Neural cell (in vitro differentiated cells): ENCODE results near the gene ACE. TPM values are rescaled to one million over a fixed set of nuclear protein-coding genes. Genes with fewer than 3 reads are reported as not detected.

Source experiments
- H2AFZ ChIP-seq: fragments of 200-600, 300-800 bp; sonication (generic), shearing (Covaris generic); 2 replicates; pipeline ENCODE4 v1.6.0; 2014; ENCODE audit warnings: low read depth, mild to moderate bottlenecking, antibody characterized with exemption, low read length, moderate library complexity
- H3F3A ChIP-seq: fragments of 200-600 bp; shearing (Covaris generic); 2 replicates; pipeline ENCODE4 v1.6.1; 2016; ENCODE audit warnings: mild to moderate bottlenecking, moderate library complexity, mixed read lengths, antibody characterized with exemption, low read length; ENCODE audit not compliant: insufficient read depth, poor library complexity, severe bottlenecking
- H3K27ac ChIP-seq: fragments of 200-600, 300-800 bp; sonication (generic), shearing (Covaris generic); 2 replicates; pipeline ENCODE4 v1.5.1; 2014; ENCODE audit warnings: mild to moderate bottlenecking, low read length, moderate library complexity
- H3K27me3 ChIP-seq: fragments of 300-800, 200-600 bp; sonication (generic), shearing (Covaris generic); 2 replicates; pipeline ENCODE4 v1.6.0; 2014; ENCODE audit warnings: mild to moderate bottlenecking, low read depth, low read length, moderate library complexity; ENCODE audit not compliant: insufficient read depth
- H3K36me3 ChIP-seq: fragments of 300-800, 200-600 bp; sonication (generic), shearing (Covaris generic); 2 replicates; pipeline ENCODE4 v1.5.1; 2014; ENCODE audit warnings: mild to moderate bottlenecking, antibody characterized with exemption, low read length, moderate library complexity; ENCODE audit not compliant: insufficient read depth
- H3K4me2 ChIP-seq: fragments of 300-800, 200-600 bp; sonication (generic), shearing (Covaris generic); 2 replicates; pipeline ENCODE4 v1.6.0; 2014; ENCODE audit warnings: mild to moderate bottlenecking, low read length
- H3K4me3 ChIP-seq: fragments of 300-800, 200-600 bp; sonication (generic), shearing (Covaris generic); 2 replicates; pipeline ENCODE4 v1.5.1; 2014; ENCODE audit warnings: mild to moderate bottlenecking, low read length, moderate library complexity
- H3K79me2 ChIP-seq: fragments of 200-600 bp; shearing (Covaris generic); replicated peaks from 2 replicates; pipeline ENCODE4 v1.6.0; 2014; ENCODE audit warnings: mild to moderate bottlenecking, low read length, moderate library complexity; ENCODE audit not compliant: insufficient read depth
- H3K9ac ChIP-seq: fragments of 300-800, 200-600 bp; sonication (generic), shearing (Covaris generic); 2 replicates; pipeline ENCODE4 v1.6.1; 2016; ENCODE audit warnings: mild to moderate bottlenecking, low read length, mixed read lengths
- H3K9me2 ChIP-seq: fragments of 200-600 bp; shearing (Covaris generic); 2 replicates; pipeline ENCODE4 v1.6.1; 2016; ENCODE audit warnings: mild to moderate bottlenecking, low read length, mixed read lengths; ENCODE audit not compliant: insufficient read depth
- H3K9me3 ChIP-seq: fragments of 200-600, 300-800 bp; sonication (generic), shearing (Covaris generic); 2 replicates; pipeline ENCODE4 v1.6.1; 2016; ENCODE audit warnings: mild to moderate bottlenecking, mixed run types, low read length, moderate library complexity, mixed read lengths
- H4K20me1 ChIP-seq: fragments of 200-600 bp; shearing (Covaris generic); 2 replicates; pipeline ENCODE4 v1.6.1; 2016; ENCODE audit warnings: mild to moderate bottlenecking, mixed run types; ENCODE audit not compliant: insufficient read depth
- EP300 ChIP-seq: fragments of 450-650 bp; conservative IDR thresholded peaks from 2 replicates; pipeline ENCODE4 v1.6.1; 2014; ENCODE audit warnings: antibody characterized with exemption, mild to moderate bottlenecking, moderate library complexity; ENCODE audit not compliant: poor library complexity, severe bottlenecking
- EZH2 ChIP-seq: fragments of 200-600, 300-800 bp; shearing (Covaris generic), sonication (generic); IDR thresholded peaks from 2 replicates; pipeline ENCODE4 v1.6.1; 2014; ENCODE audit warnings: antibody characterized with exemption, low read length, borderline replicate concordance, mild to moderate bottlenecking; ENCODE audit not compliant: insufficient read depth, poor library complexity, severe bottlenecking
- MXI1 ChIP-seq: fragments of 450-650 bp; conservative IDR thresholded peaks from 2 replicates; pipeline ENCODE4 v1.6.1; 2014; ENCODE audit warnings: antibody characterized with exemption, mild to moderate bottlenecking; ENCODE audit not compliant: poor library complexity, severe bottlenecking
- POLR2AphosphoS5 ChIP-seq: IDR thresholded peaks from 2 replicates; pipeline ENCODE4 v1.6.1; 2012
- RAD21 ChIP-seq: fragments of 450-650 bp; conservative IDR thresholded peaks from 2 replicates; pipeline ENCODE4 v1.6.1; 2014; ENCODE audit warnings: antibody characterized with exemption, mild to moderate bottlenecking, moderate library complexity
- SMC3 ChIP-seq: fragments of 450-650 bp; conservative IDR thresholded peaks from 2 replicates; pipeline ENCODE4 v1.6.1; 2014; ENCODE audit warnings: antibody characterized with exemption, mild to moderate bottlenecking, moderate library complexity; ENCODE audit not compliant: poor library complexity
- TAF1 ChIP-seq: IDR thresholded peaks from 2 replicates; pipeline ENCODE4 v1.6.1; 2012; ENCODE audit warnings: low read depth
- polyA plus RNA-seq: library from polyadenylated mRNA; depleted of rRNA; stranded (reverse); fragments of >200 nt; gene quantifications from 2 replicates; pipeline ENCODE4 v1.2.3, GENCODE V29; 2014
- TF ChIP-seq, protein P1 (sequence below): IDR thresholded peaks from 2 replicates; pipeline ENCODE4 v1.6.1; 2012; ENCODE audit warnings: borderline replicate concordance
- TF ChIP-seq, protein P2 (sequence below): fragments of 450-650 bp; IDR thresholded peaks from 2 replicates; pipeline ENCODE4 v1.5.1; 2014; ENCODE audit warnings: antibody characterized with exemption, mild to moderate bottlenecking, moderate library complexity; ENCODE audit not compliant: poor library complexity, severe bottlenecking

The ACE gene
- polyA plus RNA-seq, 1 donor from 2014 or later = 1.5 TPM

- no peaks in the 10 kb centered on the region for H3K79me2 ChIP-seq
- H2AFZ ChIP-seq = no peak overlapping the region
- H4K20me1 ChIP-seq = no peaks in the 10 kb centered on the region
- H3K9me3 ChIP-seq = no peaks in the 10 kb centered on the region
- no peaks in the 10 kb centered on the region for H3F3A ChIP-seq
- H3K4me3 ChIP-seq = no peak overlapping the region
- H3K27ac ChIP-seq = no peak overlapping the region
- H3K4me2 ChIP-seq = no peak overlapping the region
- no peaks in the 10 kb centered on the region for H3K9me2 ChIP-seq
- no peaks in the 10 kb centered on the region for H3K36me3 ChIP-seq
- H3K27me3 ChIP-seq = peaks cover 26% of the 10 kb centered on the region
- no peak overlapping the region for H3K9ac ChIP-seq
- no peak for TF ChIP-seq POLR2AphosphoS5
- TF ChIP-seq RAD21 = no peak
- TF ChIP-seq, protein P1, sequence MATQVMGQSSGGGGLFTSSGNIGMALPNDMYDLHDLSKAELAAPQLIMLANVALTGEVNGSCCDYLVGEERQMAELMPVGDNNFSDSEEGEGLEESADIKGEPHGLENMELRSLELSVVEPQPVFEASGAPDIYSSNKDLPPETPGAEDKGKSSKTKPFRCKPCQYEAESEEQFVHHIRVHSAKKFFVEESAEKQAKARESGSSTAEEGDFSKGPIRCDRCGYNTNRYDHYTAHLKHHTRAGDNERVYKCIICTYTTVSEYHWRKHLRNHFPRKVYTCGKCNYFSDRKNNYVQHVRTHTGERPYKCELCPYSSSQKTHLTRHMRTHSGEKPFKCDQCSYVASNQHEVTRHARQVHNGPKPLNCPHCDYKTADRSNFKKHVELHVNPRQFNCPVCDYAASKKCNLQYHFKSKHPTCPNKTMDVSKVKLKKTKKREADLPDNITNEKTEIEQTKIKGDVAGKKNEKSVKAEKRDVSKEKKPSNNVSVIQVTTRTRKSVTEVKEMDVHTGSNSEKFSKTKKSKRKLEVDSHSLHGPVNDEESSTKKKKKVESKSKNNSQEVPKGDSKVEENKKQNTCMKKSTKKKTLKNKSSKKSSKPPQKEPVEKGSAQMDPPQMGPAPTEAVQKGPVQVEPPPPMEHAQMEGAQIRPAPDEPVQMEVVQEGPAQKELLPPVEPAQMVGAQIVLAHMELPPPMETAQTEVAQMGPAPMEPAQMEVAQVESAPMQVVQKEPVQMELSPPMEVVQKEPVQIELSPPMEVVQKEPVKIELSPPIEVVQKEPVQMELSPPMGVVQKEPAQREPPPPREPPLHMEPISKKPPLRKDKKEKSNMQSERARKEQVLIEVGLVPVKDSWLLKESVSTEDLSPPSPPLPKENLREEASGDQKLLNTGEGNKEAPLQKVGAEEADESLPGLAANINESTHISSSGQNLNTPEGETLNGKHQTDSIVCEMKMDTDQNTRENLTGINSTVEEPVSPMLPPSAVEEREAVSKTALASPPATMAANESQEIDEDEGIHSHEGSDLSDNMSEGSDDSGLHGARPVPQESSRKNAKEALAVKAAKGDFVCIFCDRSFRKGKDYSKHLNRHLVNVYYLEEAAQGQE = no peak
- TF ChIP-seq SMC3 = no peak
- no peak for TF ChIP-seq MXI1
- no peak for TF ChIP-seq EP300
These were observed 4.6 kb downstream of the ACE start for GRCh38 chr17:63481488-63481870.

DNA sequence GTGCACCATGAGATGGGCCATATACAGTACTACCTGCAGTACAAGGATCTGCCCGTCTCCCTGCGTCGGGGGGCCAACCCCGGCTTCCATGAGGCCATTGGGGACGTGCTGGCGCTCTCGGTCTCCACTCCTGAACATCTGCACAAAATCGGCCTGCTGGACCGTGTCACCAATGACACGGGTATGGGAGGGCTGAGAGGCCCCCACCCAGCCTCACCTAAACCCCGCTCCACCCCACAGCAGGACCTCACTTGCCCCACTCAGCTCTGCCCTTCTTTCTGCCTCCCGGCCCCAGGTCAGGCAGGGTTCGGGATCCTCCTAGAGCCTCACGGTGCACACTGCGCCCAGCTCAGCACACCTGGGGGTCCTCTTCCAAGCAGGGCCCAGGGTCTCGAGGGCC, 5.6 kb downstream of the ACE start:
- Histone ChIP-seq H3K9me2 (no peaks in the 10 kb centered on the region), H3K27ac (no peak overlapping the region), H3K4me2 (no peak overlapping the region), H3K4me3 (no peak overlapping the region), H4K20me1 (no peaks in the 10 kb centered on the region), H3K9ac (no peak overlapping the region), H3F3A (no peaks in the 10 kb centered on the region), H2AFZ (no peak overlapping the region), H3K79me2 (no peaks in the 10 kb centered on the region), H3K36me3 (no peaks in the 10 kb centered on the region), H3K27me3 (peaks cover 21% of the 10 kb centered on the region), H3K9me3 (no peaks in the 10 kb centered on the region)
- TF ChIP-seq TAF1 (no peak), EP300 (no peak), EZH2 (no peak)
- TF ChIP-seq, protein P2, sequence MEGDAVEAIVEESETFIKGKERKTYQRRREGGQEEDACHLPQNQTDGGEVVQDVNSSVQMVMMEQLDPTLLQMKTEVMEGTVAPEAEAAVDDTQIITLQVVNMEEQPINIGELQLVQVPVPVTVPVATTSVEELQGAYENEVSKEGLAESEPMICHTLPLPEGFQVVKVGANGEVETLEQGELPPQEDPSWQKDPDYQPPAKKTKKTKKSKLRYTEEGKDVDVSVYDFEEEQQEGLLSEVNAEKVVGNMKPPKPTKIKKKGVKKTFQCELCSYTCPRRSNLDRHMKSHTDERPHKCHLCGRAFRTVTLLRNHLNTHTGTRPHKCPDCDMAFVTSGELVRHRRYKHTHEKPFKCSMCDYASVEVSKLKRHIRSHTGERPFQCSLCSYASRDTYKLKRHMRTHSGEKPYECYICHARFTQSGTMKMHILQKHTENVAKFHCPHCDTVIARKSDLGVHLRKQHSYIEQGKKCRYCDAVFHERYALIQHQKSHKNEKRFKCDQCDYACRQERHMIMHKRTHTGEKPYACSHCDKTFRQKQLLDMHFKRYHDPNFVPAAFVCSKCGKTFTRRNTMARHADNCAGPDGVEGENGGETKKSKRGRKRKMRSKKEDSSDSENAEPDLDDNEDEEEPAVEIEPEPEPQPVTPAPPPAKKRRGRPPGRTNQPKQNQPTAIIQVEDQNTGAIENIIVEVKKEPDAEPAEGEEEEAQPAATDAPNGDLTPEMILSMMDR = no peak

DNA sequence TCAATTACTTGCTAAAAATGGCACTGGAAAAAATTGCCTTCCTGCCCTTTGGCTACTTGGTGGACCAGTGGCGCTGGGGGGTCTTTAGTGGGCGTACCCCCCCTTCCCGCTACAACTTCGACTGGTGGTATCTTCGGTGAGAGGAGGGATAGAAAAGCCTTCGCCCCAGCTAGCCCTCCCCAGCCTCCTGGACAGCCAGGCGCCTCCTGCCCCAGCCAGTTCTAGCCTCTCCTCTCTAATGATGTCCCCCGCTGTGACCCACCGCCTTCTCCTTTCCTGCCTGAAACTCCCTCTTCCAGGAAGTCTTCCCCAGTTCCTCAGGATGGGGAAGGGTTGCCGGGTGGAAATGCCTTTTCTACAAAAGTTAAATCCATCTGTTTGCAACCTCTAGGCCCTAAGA, 6.2 kb downstream of the ACE start:
- no peaks in the 10 kb centered on the region for H3K9me2 ChIP-seq
- H2AFZ ChIP-seq = no peak overlapping the region
- no peak overlapping the region for H3K4me2 ChIP-seq
- TF ChIP-seq POLR2AphosphoS5 = no peak
- no peak for TF ChIP-seq RAD21
- no peak for TF ChIP-seq TAF1
- no peak for TF ChIP-seq EZH2
- TF ChIP-seq, protein P2 = no peak
- TF ChIP-seq MXI1 = no peak
- TF ChIP-seq EP300 = no peak
- TF ChIP-seq SMC3 = no peak
- TF ChIP-seq, protein P1 = no peak
- no peaks in the 10 kb centered on the region for H3K9me3 ChIP-seq
- no peak overlapping the region for H3K4me3 ChIP-seq
- no peaks in the 10 kb centered on the region for H4K20me1 ChIP-seq
- H3F3A ChIP-seq = no peaks in the 10 kb centered on the region
- H3K27ac ChIP-seq = no peak overlapping the region
- no peak overlapping the region for H3K9ac ChIP-seq
- H3K36me3 ChIP-seq = no peaks in the 10 kb centered on the region
- H3K27me3 ChIP-seq = peaks cover 15% of the 10 kb centered on the region
- no peaks in the 10 kb centered on the region for H3K79me2 ChIP-seq
